Calu3 (cell line): ENCODE measurements around the gene DHRS13. TPM values are rescaled to one million over a fixed set of nuclear protein-coding genes. Genes with fewer than 3 reads are reported as not detected.

Source experiments
- BruUV-seq: library from RNA; stranded (reverse); fragments of 400-500 nt; replicated peaks from 2 replicates; lab custom pipeline; 2021; lab: Mats Ljungman, UMichigan
- CTCF ChIA-PET: fragments of 300-600 bp; sonication (Branson Sonifier 250); formaldehyde crosslinking; loops from one replicate; lab custom pipeline; 2022; ENCODE audit warnings: antibody characterized with exemption; lab: Charles Lee
- DNase-seq: peaks from one replicate; pipeline ENCODE4 v3.0.0; 2022
- H3K27ac Mint-ChIP-seq: one replicate; pipeline ENCODE4 v1.8.0; 2022; ENCODE audit warnings: mixed read lengths; ENCODE audit not compliant: unreplicated experiment
- H3K27me3 Mint-ChIP-seq: one replicate; pipeline ENCODE4 v1.8.0; 2022; ENCODE audit warnings: mixed read lengths; ENCODE audit not compliant: unreplicated experiment
- H3K36me3 Mint-ChIP-seq: one replicate; pipeline ENCODE4 v1.8.0; 2022; ENCODE audit warnings: mild to moderate bottlenecking, moderate library complexity, mixed read lengths; ENCODE audit not compliant: insufficient read depth, unreplicated experiment
- H3K4me1 Mint-ChIP-seq: one replicate; pipeline ENCODE4 v1.8.0; 2022; ENCODE audit warnings: mild to moderate bottlenecking, low read depth, mixed read lengths; ENCODE audit not compliant: unreplicated experiment
- H3K4me3 Mint-ChIP-seq: one replicate; pipeline ENCODE4 v1.8.0; 2022; ENCODE audit warnings: mild to moderate bottlenecking, low read depth, moderate library complexity, mixed read lengths; ENCODE audit not compliant: unreplicated experiment
- H3K9me3 Mint-ChIP-seq: one replicate; pipeline ENCODE4 v1.8.0; 2022; ENCODE audit warnings: low read depth, mixed read lengths; ENCODE audit not compliant: unreplicated experiment
- CTCF ChIP-seq: fragments of 200-600 bp; IDR thresholded peaks from one replicate; pipeline ENCODE4 v1.8.0; 2022; ENCODE audit warnings: antibody characterized with exemption; ENCODE audit not compliant: unreplicated experiment
- intact Hi-C: fragments of 100-400 bp; cut with micrococcal nuclease; formaldehyde crosslinking; loops from one replicate; pipeline ENCODE4 v1.10.0; 2022; ENCODE audit not compliant: unreplicated experiment
- total RNA-seq: library from RNA; stranded (reverse); gene quantifications from 2 replicates; pipeline ENCODE4 v1.2.3, GENCODE V29; 2022

DHRS13 gene
- total RNA-seq, 1 experiment from 2014 or later: 23.2 TPM

GRCh38 chr17:28925912-28926365 lies 23.1 kb upstream of the DHRS13 start:
- no peak for TF ChIP-seq CTCF
- H3K27me3 Mint-ChIP-seq: no peaks in the 10 kb centered on the region
- H3K9me3 Mint-ChIP-seq: no peaks in the 10 kb centered on the region
- no peak overlapping the region for H3K4me3 Mint-ChIP-seq
- no TSS peak for BruUV-seq
- H3K4me1 Mint-ChIP-seq: peaks cover 45% of the 10 kb centered on the region
- intact Hi-C loops: no loop called here
- peaks cover 49% of the 10 kb centered on the region for H3K36me3 Mint-ChIP-seq
- CTCF ChIA-PET: interaction anchor here (0.8 to 1.4 kb wide), 2 partner anchors 11 to 23 kb away, joined by 3 to 4 read pairs; no protein-coding TSS in a partner anchor
- peak overlapping the region; percentile 43 for H3K27ac Mint-ChIP-seq
- no peak for DNase-seq

GRCh38 chr17:28920201-28920600 lies 17.3 kb upstream of the DHRS13 start:
- intact Hi-C loops: no loop called here
- Mint-ChIP-seq H3K27me3 (no peaks in the 10 kb centered on the region), H3K4me1 (peaks cover 4% of the 10 kb centered on the region), H3K27ac (no peak overlapping the region), H3K36me3 (peaks cover 41% of the 10 kb centered on the region), H3K9me3 (peaks cover 2% of the 10 kb centered on the region), H3K4me3 (no peak overlapping the region)
- no TSS peak for BruUV-seq
- DNase-seq: no peak
- CTCF ChIA-PET: interaction anchor here (0.9 kb wide), 1 partner anchor 11 kb away, joined by 4 read pairs; no protein-coding TSS in a partner anchor
- TF ChIP-seq CTCF: no peak

- intact Hi-C loops: no loop called here
- Mint-ChIP-seq H3K4me3 (no peak overlapping the region), H3K27ac (no peak overlapping the region), H3K9me3 (peaks cover 6% of the 10 kb centered on the region), H3K36me3 (peaks cover 40% of the 10 kb centered on the region), H3K27me3 (no peaks in the 10 kb centered on the region), H3K4me1 (peaks cover 7% of the 10 kb centered on the region)
- BruUV-seq: no TSS peak
- TF ChIP-seq CTCF: no peak
- CTCF ChIA-PET: interaction anchor here (0.9 kb wide), 1 partner anchor 191 kb away, joined by 3 read pairs; no protein-coding TSS in a partner anchor
- no peak for DNase-seq
Observed at GRCh38 chr17:28918295-28918694, 15.4 kb upstream of the DHRS13 start.

- Mint-ChIP-seq H3K36me3 (peaks cover 44% of the 10 kb centered on the region), H3K27ac (no peak overlapping the region), H3K4me3 (no peak overlapping the region), H3K9me3 (peaks cover 6% of the 10 kb centered on the region), H3K27me3 (no peaks in the 10 kb centered on the region), H3K4me1 (peaks cover 7% of the 10 kb centered on the region)
- CTCF ChIA-PET: interaction anchor here (0.9 to 1.1 kb wide), 2 partner anchors 20 to 191 kb away, joined by 3 to 8 read pairs; no protein-coding TSS in a partner anchor
- no peak for TF ChIP-seq CTCF
- no TSS peak for BruUV-seq
- intact Hi-C loops: no loop called here
- DNase-seq: no peak
Observed at GRCh38 chr17:28917465-28917864, 14.6 kb upstream of the DHRS13 start.
